ENCODE data around the gene OR2D3.

Gene OR2D3

GRCh38 chr11:6925007-6925577 lies 4.3 kb downstream of the OR2D3 start:
- no peak for DNase-seq (ENCODE audit: low read depth, low spot score)
- TF ChIP-seq POLR2AphosphoS5 (IDR thresholded peaks at IDR 0.05; ENCODE audit: borderline replicate concordance, low read depth, low read length) (no peak), FOXP2 (optimal IDR thresholded peaks at IDR 0.05; ENCODE audit: control extremely low read depth, extremely low read length, insufficient read depth) (no peak), EZH2 (IDR thresholded peaks at IDR 0.05) (no peak)

DNA sequence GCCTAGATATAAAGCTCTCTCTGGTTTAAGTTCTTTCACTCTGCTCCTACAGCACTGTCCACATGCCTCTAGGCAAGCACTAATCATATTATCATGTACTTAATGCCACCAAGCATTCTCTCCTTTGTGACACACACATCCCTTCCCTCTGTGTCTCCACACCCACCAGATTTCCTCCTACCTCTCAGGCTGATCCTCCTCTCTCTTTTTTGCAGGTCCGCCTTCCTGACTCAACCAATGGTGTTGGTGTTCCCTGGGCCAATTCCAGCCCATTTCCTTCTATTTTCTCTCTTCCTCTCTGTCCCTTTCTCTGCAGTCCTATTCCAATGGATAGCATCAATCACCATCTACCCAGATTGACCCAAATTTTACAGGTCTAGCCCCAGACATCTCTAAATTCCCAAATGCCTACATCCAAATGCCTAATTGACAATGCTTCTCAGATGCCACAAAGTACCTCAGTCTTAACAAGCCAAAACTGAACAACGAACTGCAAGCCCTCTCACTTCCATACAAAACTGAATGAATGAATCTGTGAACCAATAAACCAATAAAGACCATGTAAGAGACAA lies 4.9 kb downstream of the OR2D3 start:
- H3K4me3 ChIP-seq: no peak overlapping the region
- H3K9me3 ChIP-seq (ENCODE audit: low read depth, low read length): no peaks in the 10 kb centered on the region
- DNase-seq (ENCODE audit: low read depth, low spot score): no peak
- TF ChIP-seq FOXP2 (optimal IDR thresholded peaks at IDR 0.05; ENCODE audit: control extremely low read depth, extremely low read length, insufficient read depth) (no peak), POLR2AphosphoS5 (IDR thresholded peaks at IDR 0.05; ENCODE audit: borderline replicate concordance, low read depth, low read length) (no peak), EZH2 (IDR thresholded peaks at IDR 0.05) (no peak)
- no peaks in the 10 kb centered on the region for H3K36me3 ChIP-seq (ENCODE audit: insufficient read depth, low read length)
- no peak overlapping the region for H3K9ac ChIP-seq (ENCODE audit: insufficient read length)
- H3K27ac ChIP-seq: no peak overlapping the region

More at GRCh38 chr11:6925007-6925577, 4.3 kb downstream of the OR2D3 start:
- Histone ChIP-seq H3K9ac (ENCODE audit: insufficient read length) (no peak overlapping the region), H3K9me3 (ENCODE audit: low read depth, low read length) (no peaks in the 10 kb centered on the region), H3K36me3 (ENCODE audit: insufficient read depth, low read length) (no peaks in the 10 kb centered on the region), H3K4me3 (no peak overlapping the region), H3K27ac (no peak overlapping the region)

DNA sequence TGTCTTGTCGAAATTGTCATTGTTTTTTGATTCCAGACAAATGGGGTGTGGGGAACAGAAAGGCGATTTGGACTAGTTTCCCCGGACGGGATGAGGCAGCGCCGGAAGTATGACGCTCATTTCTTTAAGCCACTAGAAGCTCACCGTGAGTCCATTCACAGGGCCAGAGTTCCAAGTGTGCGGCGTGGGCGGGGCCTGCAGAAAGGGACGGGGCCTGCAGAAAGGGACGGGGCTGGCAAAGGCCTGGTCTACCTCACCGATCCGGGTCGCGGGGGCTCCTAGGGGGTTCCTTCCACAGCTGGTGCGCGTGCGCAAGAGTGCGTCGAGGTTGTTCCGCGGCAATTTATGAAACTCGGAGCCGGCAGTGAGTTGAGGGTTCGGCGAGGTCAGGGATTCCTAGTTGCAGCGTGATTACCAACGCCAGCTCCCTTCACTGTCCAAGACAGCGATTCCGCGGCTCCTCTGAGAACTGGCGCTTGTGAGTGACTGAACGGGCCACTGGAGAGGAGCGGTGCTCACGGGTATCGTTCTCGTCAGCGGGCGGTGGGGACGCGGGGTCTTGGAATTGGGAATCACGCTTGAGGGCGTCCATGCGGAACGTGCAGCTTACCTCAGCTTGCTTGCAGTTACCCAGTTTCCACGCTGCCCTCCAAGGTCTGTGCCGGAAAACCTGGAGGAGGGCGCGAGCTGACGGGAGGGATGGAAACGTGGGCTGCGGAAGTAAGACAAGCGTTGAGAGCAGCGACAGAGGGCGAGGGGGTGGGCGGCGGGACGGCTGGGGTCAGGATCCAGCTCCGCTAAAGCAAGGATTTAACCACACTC lies 5.6 kb downstream of the OR2D3 start, which contains the start of gene ZNF215:
Gene ZNF215, plus strand, starts transcription at position 219 of the 822 bp plus-strand sequence. CDS start 5,847 bp downstream, outside the sequence.
- H3K9me3 ChIP-seq (ENCODE audit: low read depth, low read length): no peaks in the 10 kb centered on the region
- H3K36me3 ChIP-seq (ENCODE audit: insufficient read depth, low read length): no peaks in the 10 kb centered on the region
- TF ChIP-seq FOXP2 (optimal IDR thresholded peaks at IDR 0.05; ENCODE audit: control extremely low read depth, extremely low read length, insufficient read depth): no peak
- no peak for TF ChIP-seq POLR2AphosphoS5 (IDR thresholded peaks at IDR 0.05; ENCODE audit: borderline replicate concordance, low read depth, low read length)
- no peak for TF ChIP-seq EZH2 (IDR thresholded peaks at IDR 0.05)
- no peak within 1 kb of the TSS for H3K9ac ChIP-seq (ENCODE audit: insufficient read length)
- no peak within 1 kb of the TSS for H3K4me3 ChIP-seq
- no peak within 1 kb of the TSS for H3K27ac ChIP-seq
- no peak for DNase-seq (ENCODE audit: low read depth, low spot score)

- TF ChIP-seq EZH2 (IDR thresholded peaks at IDR 0.05) (no peak), POLR2AphosphoS5 (IDR thresholded peaks at IDR 0.05; ENCODE audit: borderline replicate concordance, low read depth, low read length) (no peak), FOXP2 (optimal IDR thresholded peaks at IDR 0.05; ENCODE audit: control extremely low read depth, extremely low read length, insufficient read depth) (no peak)
- Histone ChIP-seq H3K27ac (no peak overlapping the region), H3K9ac (ENCODE audit: insufficient read length) (no peak overlapping the region), H3K4me3 (no peak overlapping the region), H3K36me3 (ENCODE audit: insufficient read depth, low read length) (no peaks in the 10 kb centered on the region), H3K9me3 (ENCODE audit: low read depth, low read length) (no peaks in the 10 kb centered on the region)
- DNase-seq (ENCODE audit: low read depth, low spot score): no peak
Observed at GRCh38 chr11:6927030-6927617, 6.3 kb downstream of the OR2D3 start.

DNA sequence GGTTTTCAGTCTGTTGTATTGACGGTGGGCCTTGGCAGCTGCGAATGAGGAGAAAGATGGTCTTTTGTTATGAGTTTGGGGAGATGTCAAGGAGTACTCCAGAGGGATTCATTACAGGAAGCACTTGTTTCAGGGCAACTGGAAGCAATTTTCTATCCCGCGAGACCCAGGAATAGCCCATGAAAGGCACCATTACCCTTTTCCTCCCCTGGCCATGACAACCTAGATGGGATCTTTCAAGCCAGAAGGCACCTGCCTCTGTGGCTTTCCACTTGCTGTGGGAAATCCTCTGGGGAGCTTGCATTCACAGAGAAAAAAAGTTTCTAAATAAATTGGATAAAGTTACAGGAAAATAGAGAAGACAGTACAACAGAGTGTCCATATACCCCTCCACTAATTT lies 8.1 kb downstream of the OR2D3 start:
- Histone ChIP-seq H3K27ac (no peak overlapping the region), H3K36me3 (ENCODE audit: insufficient read depth, low read length) (no peaks in the 10 kb centered on the region), H3K9ac (ENCODE audit: insufficient read length) (no peak overlapping the region), H3K9me3 (ENCODE audit: low read depth, low read length) (no peaks in the 10 kb centered on the region), H3K4me3 (no peak overlapping the region)
- TF ChIP-seq EZH2 (IDR thresholded peaks at IDR 0.05) (no peak), FOXP2 (optimal IDR thresholded peaks at IDR 0.05; ENCODE audit: control extremely low read depth, extremely low read length, insufficient read depth) (no peak), POLR2AphosphoS5 (IDR thresholded peaks at IDR 0.05; ENCODE audit: borderline replicate concordance, low read depth, low read length) (no peak)
- no peak for DNase-seq (ENCODE audit: low read depth, low spot score)

GRCh38 chr11:6931146-6931713 lies 10.4 kb downstream of the OR2D3 start:
- Histone ChIP-seq H3K9me3 (ENCODE audit: low read depth, low read length) (no peaks in the 10 kb centered on the region), H3K36me3 (ENCODE audit: insufficient read depth, low read length) (no peaks in the 10 kb centered on the region), H3K9ac (ENCODE audit: insufficient read length) (no peak overlapping the region), H3K27ac (no peak overlapping the region), H3K4me3 (no peak overlapping the region)
- DNase-seq (ENCODE audit: low read depth, low spot score): no peak
- TF ChIP-seq EZH2 (IDR thresholded peaks at IDR 0.05) (no peak), FOXP2 (optimal IDR thresholded peaks at IDR 0.05; ENCODE audit: control extremely low read depth, extremely low read length, insufficient read depth) (no peak), POLR2AphosphoS5 (IDR thresholded peaks at IDR 0.05; ENCODE audit: borderline replicate concordance, low read depth, low read length) (no peak)

- no peak overlapping the region for H3K4me3 ChIP-seq
- H3K9ac ChIP-seq (ENCODE audit: insufficient read length): no peak overlapping the region
- H3K27ac ChIP-seq: no peak overlapping the region
- H3K36me3 ChIP-seq (ENCODE audit: insufficient read depth, low read length): no peaks in the 10 kb centered on the region
- no peaks in the 10 kb centered on the region for H3K9me3 ChIP-seq (ENCODE audit: low read depth, low read length)
- no peak for DNase-seq (ENCODE audit: low read depth, low spot score)
- TF ChIP-seq FOXP2 (optimal IDR thresholded peaks at IDR 0.05; ENCODE audit: control extremely low read depth, extremely low read length, insufficient read depth) (no peak), POLR2AphosphoS5 (IDR thresholded peaks at IDR 0.05; ENCODE audit: borderline replicate concordance, low read depth, low read length) (no peak), EZH2 (IDR thresholded peaks at IDR 0.05) (no peak)
Observed at GRCh38 chr11:6932145-6932544, 11.3 kb downstream of the OR2D3 start.

- Histone ChIP-seq H3K36me3 (ENCODE audit: insufficient read depth, low read length) (no peaks in the 10 kb centered on the region), H3K27ac (no peak overlapping the region), H3K9me3 (ENCODE audit: low read depth, low read length) (no peaks in the 10 kb centered on the region), H3K4me3 (no peak overlapping the region), H3K9ac (ENCODE audit: insufficient read length) (no peak overlapping the region)
- TF ChIP-seq EZH2 (IDR thresholded peaks at IDR 0.05): no peak
- no peak for TF ChIP-seq POLR2AphosphoS5 (IDR thresholded peaks at IDR 0.05; ENCODE audit: borderline replicate concordance, low read depth, low read length)
- no peak for TF ChIP-seq FOXP2 (optimal IDR thresholded peaks at IDR 0.05; ENCODE audit: control extremely low read depth, extremely low read length, insufficient read depth)
- no peak for DNase-seq (ENCODE audit: low read depth, low spot score)
Observed at GRCh38 chr11:6941970-6942369, 21.2 kb downstream of the OR2D3 start.
